Activated CD4-positive, CD25-positive, alpha-beta regulatory T cell treated with anti-CD3 and anti-CD28 coated beads, Interleukin-2, amount 50 U/mL, for 72 hours (primary cell): ENCODE data around the gene RELT.

ENCODE experiments used
- DNase-seq: peaks from one replicate; pipeline ENCODE4 v3.0.0; 2021

The RELT gene

DNA sequence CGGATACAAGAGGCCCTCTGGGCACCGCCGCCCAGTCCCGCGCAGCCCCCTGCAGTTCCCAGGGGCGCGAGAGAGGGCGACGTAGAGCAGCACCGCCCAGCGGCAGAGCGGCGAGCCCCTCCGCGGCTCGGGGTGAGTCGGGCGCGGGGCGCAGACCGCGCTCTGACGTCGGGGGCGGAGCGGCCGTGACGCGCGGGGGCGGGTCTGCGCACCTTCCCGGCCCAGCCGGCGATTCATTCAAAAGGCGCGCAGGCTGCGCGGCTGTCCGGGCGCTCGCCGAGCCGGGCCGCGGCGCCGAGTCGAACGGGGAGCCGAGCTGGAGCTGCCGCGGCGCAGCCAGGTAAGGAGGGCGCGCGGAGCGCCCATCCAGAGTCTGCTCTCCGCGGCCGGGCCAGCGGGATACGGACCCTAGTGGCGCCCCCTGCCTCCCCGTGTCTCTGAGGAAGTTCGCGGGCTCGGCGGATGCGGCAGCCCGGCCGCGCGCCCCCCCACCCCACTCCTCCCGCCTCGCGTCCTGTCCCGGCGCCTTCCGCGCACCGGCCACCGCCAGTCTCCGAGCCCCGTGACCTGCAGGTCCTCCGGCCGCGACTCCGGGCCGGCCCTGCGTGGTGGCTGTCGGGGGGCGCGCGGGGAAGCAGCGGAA is at the start of gene RELT:
TSS of gene RELT (plus strand) at position 240 of the 643 bp plus-strand sequence. CDS start 12,738 bp downstream, outside the sequence.
- DNase-seq: peak; percentile 99

DNA sequence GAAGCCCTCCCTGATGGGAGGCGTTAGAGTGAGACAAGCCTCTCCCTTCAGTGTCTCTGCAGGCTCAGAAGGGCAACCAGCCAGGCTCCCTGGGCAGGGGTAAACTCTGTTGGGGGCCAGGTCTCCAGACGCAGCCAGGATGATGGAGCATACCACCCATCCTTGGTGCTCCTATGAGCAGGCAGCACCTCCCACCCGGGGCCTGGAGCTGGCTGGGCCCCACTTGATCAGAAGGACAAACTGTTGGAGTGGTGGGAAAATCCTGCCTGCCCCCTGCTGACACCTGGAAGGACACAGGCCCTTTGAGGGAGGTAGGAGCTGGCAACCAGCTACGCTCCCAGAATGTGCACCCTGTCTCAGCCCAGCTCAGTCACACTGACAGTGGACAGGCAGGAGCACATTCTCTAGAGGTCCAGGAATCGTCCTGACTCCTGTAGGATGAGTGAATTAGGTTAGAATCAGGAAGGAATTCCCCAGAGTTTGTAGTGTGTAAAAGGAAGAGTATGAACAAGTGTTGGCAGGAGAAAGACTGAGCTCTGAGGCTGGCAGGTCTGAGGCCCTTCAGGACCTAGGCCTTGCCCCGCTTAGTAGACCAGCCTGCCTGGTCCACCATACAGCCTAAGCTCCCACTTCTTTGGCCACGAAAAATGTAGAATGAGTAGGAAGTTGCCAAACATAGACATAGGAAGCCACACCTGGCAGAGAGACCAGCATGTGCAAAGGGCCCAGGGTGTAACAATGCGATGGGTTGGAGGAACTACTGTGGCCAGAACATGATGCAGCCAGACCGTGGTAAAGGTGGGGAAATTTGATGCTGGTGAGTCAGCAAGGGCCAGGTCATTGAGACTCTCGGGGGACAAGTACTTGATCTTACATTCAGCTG is 49.0 kb upstream of the RELT start:
- no peak for DNase-seq

GRCh38 chr11:73327812-73328364 is 48.3 kb upstream of the RELT start:
- no peak for DNase-seq

GRCh38 chr11:73330569-73331093 is 45.6 kb upstream of the RELT start:
- no peak for DNase-seq

DNA sequence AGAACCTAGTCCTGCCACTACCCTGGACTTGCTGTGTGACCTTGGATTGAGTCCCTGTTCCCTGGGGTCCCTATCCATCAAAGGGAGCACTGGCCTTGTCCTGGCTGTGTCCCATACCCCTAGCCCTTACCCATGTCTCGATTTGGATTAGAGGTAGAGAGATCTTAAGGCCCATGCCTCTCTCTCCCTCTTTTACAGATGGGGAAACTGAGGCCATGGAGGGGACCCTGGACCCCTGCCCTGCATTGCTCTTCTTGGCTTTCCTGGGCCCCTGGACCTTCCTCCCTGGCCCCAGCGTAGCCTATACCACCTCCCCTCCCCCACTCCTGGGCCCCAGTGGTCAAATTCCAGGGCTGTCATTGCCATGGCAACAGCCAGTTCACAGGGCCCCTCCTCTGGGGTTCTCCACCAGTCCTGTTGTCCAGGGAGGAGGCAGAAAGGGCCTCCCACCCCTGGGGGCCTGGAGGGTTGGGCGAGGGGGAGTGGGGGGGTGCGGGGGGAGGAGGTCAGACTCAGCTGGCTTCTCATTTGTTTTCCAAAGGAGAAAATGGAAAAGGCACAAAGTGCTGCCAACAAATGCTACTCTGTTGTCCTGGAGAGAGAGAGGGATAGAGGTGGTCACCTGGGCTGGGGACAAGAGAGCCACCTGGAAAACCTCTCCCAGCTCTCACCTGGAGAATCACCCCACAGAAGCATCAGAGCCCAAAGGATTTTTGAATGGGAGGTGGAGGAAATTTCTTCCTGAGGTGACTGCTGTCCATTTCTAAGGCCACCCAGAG is 44.9 kb upstream of the RELT start:
- DNase-seq: no peak

GRCh38 chr11:73333173-73333572 is 43.0 kb upstream of the RELT start:
- DNase-seq: no peak

GRCh38 chr11:73333640-73334383 is 42.4 kb upstream of the RELT start:
- DNase-seq: no peak

DNA sequence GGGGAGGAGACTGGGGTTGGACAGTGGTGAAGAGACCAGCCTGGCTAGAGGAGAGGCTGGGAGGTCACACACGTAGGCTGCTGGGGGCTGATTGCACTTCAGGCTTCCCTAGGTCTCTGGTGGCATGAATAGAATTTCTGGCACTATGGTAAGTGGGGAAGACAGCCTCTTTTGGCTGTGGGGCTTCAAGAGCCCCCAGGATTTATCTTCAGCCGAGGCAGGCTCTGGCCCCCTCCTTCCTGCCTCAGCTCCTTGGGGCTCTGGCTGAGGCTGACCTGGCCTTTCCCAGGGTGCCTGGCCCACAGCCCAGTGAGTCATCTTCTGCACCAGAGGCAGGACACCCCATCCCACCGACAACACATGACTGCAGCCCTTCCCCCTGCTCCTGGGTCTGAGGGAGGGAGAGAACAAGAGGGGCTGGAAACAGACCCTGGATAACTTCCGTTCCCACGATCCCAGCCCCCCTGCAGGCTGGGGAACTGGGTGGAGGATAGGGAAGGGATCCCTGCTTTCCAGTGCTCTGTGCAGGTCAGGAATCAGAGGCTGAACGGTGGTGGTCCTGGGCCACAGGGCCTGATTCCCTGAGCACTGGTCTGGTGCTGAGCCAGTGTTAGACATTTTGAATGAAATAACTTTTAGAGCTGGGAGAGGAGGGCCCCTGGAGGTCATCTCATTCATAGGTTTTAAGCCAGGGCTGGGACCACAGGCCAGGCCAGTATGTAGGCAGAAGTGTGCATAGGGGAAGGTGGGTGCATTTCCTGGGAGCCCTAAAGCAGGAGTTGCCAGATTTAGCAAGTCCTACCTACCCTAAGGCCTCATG is 41.6 kb upstream of the RELT start:
- DNase-seq: no peak

- DNase-seq: peak; percentile 82
These were observed 40.8 kb upstream of the RELT start for GRCh38 chr11:73335204-73335923.

DNA sequence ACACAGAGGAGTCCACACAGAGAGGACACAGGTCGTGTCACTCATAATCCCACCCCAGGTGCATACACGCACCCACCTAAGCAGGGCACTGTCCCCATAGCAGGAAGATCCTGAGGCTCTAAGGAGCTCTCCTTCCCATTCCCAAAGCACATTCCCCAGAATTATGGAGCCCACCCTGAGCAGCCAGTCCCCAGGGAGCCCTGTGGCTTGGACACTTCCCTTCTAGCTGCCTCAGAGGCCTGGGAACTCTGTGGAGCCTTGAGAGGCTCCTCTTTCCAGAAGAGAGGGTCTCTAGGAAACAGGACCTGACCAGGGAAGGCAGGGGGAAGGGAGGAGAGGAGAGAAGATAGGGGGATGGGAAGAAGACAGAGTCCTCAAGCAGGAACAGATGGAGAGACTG is 38.4 kb upstream of the RELT start:
- no peak for DNase-seq

DNA sequence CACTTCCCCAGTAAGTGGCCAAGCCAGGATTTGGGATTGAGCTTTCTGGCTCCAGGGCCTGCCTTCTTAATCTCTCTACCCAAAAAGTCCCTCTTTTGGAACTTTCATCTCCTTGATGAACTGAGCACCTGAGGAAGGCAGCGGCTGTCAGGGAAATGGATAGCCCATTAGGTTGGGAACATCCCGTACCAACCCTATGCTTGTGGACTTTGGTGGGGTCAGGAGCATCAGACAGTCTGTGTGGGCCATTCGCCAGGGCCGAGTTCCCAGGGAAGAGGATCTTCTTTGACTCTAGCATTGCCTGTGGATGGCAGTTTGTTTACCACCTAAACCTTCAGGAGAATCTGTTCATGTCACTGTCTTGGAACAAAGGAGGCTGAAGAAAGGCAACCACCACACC is 37.9 kb upstream of the RELT start:
- DNase-seq: no peak

- no peak for DNase-seq
These were observed 36.0 kb upstream of the RELT start for GRCh38 chr11:73340164-73340563.

DNA sequence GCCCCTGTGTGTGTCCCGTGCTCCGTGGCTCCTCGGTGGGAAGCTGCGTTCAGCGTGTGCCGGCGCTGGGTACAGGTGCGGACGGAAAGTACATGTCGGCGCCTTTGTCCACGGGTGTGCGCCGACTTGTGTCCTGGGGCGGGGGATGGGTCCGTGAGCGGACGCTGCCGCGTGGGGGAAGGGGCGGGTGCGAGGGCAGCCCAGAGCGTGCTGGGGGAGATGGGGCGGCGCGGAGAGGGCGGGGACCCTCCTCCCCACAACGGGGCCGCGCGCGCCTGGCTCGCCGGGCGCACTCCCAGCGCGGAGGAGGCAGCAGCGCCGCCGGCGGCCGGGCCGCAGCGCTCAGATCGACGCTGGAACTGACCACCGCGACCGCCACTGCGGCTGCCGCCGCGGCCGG is 33.6 kb upstream of the RELT start:
- no peak for DNase-seq

- DNase-seq: no peak
These were observed 32.9 kb upstream of the RELT start for GRCh38 chr11:73343076-73343873.

GRCh38 chr11:73344191-73344607 is 32.0 kb upstream of the RELT start:
- no peak for DNase-seq

- DNase-seq: no peak
These were observed 30.6 kb upstream of the RELT start for GRCh38 chr11:73345481-73346160.

GRCh38 chr11:73346186-73346935 is 29.8 kb upstream of the RELT start:
- DNase-seq: no peak

- no peak for DNase-seq
These were observed 29.1 kb upstream of the RELT start for GRCh38 chr11:73347067-73347466.
